HEK293 (cell line): ENCODE measurements around the gene RUNX1.

Source experiments
- CTCF ChIA-PET: fragments of 350-600 bp; formaldehyde crosslinking; extraction: SDS; loops from one replicate; lab custom pipeline; 2021; ENCODE audit warnings: antibody characterized with exemption; lab: Yijun Ruan, JAX
- POLR2A ChIA-PET: fragments of 300-600 bp; formaldehyde crosslinking; extraction: SDS; loops from one replicate; lab custom pipeline; 2020; ENCODE audit warnings: antibody characterized with exemption, inconsistent platforms; lab: Yijun Ruan, JAX
- H3K27ac ChIP-seq: fragments of 200-500 bp; sonication (Bioruptor generic); 2 replicates; pipeline ENCODE4 v1.5.1; 2014; ENCODE audit warnings: low read depth, low read length, control low read depth, inconsistent platforms; ENCODE audit errors: extremely low read depth
- H3K36me3 ChIP-seq, 2 experiments: fragments of 200-500 bp in 1 of 2; sonication (Bioruptor generic) in 1 of 2; 1 replicate in 1 of 2; 2 replicates in 1 of 2; pipeline ENCODE4 v1.5.1; 2014 to 2017; ENCODE audit warnings: inconsistent platforms in 2 of 2, low read length in 2 of 2; ENCODE audit not compliant: control insufficient read depth in 2 of 2, insufficient read depth in 1 of 2
- H3K4me1 ChIP-seq: fragments of 200-500 bp; sonication (Bioruptor generic); 2 replicates; pipeline ENCODE4 v1.5.1; 2014; ENCODE audit warnings: mild to moderate bottlenecking, low read length, inconsistent platforms; ENCODE audit not compliant: control insufficient read depth, insufficient read depth
- H3K4me3 ChIP-seq: 2 replicates; pipeline ENCODE4 v1.5.1; 2011; ENCODE audit warnings: low read depth, mild to moderate bottlenecking, control low read depth, low read length, moderate library complexity
- H3K9me3 ChIP-seq: fragments of 200-500 bp; sonication (Bioruptor generic); 2 replicates; pipeline ENCODE4 v1.5.1; 2014; ENCODE audit warnings: low read depth, low read length, inconsistent platforms; ENCODE audit not compliant: control insufficient read depth, insufficient read depth
- AEBP2 ChIP-seq: fragments of 450-650 bp; formaldehyde crosslinking; IDR thresholded peaks from 2 replicates; pipeline ENCODE4 v1.5.1; 2016; ENCODE audit warnings: missing biosample characterization, missing genetic modification characterization, borderline replicate concordance
- BCL6B ChIP-seq: fragments of 450-650 bp; formaldehyde crosslinking; IDR thresholded peaks from 2 replicates; pipeline ENCODE4 v1.5.1; 2017; ENCODE audit warnings: missing biosample characterization, missing genetic modification characterization
- MEIS1 ChIP-seq: sonication (generic); formaldehyde crosslinking; IDR thresholded peaks from 2 replicates; pipeline ENCODE4 v1.8.1; 2022; ENCODE audit warnings: missing genetic modification reagents, mild to moderate bottlenecking, borderline replicate concordance
- OSR2 ChIP-seq: fragments of 450-650 bp; formaldehyde crosslinking; IDR thresholded peaks from 2 replicates; pipeline ENCODE4 v1.5.1; 2016; ENCODE audit warnings: missing biosample characterization, missing genetic modification characterization
- SCRT2 ChIP-seq: fragments of 450-650 bp; formaldehyde crosslinking; IDR thresholded peaks from 2 replicates; pipeline ENCODE4 v1.5.1; 2016; ENCODE audit warnings: missing biosample characterization, missing genetic modification characterization
- SP7 ChIP-seq: fragments of 450-650 bp; formaldehyde crosslinking; IDR thresholded peaks from 2 replicates; pipeline ENCODE4 v1.5.1; 2016; ENCODE audit warnings: missing biosample characterization, missing genetic modification characterization
- TSHZ1 ChIP-seq: fragments of 450-650 bp; formaldehyde crosslinking; IDR thresholded peaks from 2 replicates; pipeline ENCODE4 v1.5.1; 2016; ENCODE audit warnings: missing biosample characterization, missing genetic modification characterization, borderline replicate concordance
- ZBTB21 ChIP-seq: fragments of 450-650 bp; formaldehyde crosslinking; IDR thresholded peaks from 2 replicates; pipeline ENCODE4 v1.5.1; 2017; ENCODE audit warnings: missing biosample characterization, missing genetic modification characterization
- ZBTB49 ChIP-seq: fragments of 450-650 bp; formaldehyde crosslinking; IDR thresholded peaks from 2 replicates; pipeline ENCODE4 v1.5.1; 2016; ENCODE audit warnings: missing biosample characterization, missing genetic modification characterization, low read depth
- ZFP37 ChIP-seq: fragments of 450-650 bp; formaldehyde crosslinking; IDR thresholded peaks from 2 replicates; pipeline ENCODE4 v1.5.1; 2016; ENCODE audit warnings: missing biosample characterization, missing genetic modification characterization
- ZFP69B ChIP-seq: fragments of 450-650 bp; formaldehyde crosslinking; IDR thresholded peaks from 2 replicates; pipeline ENCODE4 v1.5.1; 2016; ENCODE audit warnings: missing biosample characterization, missing genetic modification characterization
- ZNF2 ChIP-seq: fragments of 450-650 bp; formaldehyde crosslinking; IDR thresholded peaks from 2 replicates; pipeline ENCODE4 v1.5.1; 2016; ENCODE audit warnings: missing biosample characterization, missing genetic modification characterization
- ZNF24 ChIP-seq: fragments of 450-650 bp; formaldehyde crosslinking; IDR thresholded peaks from 2 replicates; pipeline ENCODE4 v1.5.1; 2016; ENCODE audit warnings: missing biosample characterization, missing genetic modification characterization
- ZNF37A ChIP-seq: fragments of 450-650 bp; IDR thresholded peaks from 2 replicates; pipeline ENCODE4 v1.5.1; 2018; ENCODE audit warnings: missing biosample characterization, missing genetic modification characterization
- ZNF394 ChIP-seq: fragments of 450-650 bp; formaldehyde crosslinking; IDR thresholded peaks from 2 replicates; pipeline ENCODE4 v1.5.1; 2016; ENCODE audit warnings: missing biosample characterization, missing genetic modification characterization, mild to moderate bottlenecking, moderate library complexity, borderline replicate concordance
- ZNF398 ChIP-seq: fragments of 450-650 bp; formaldehyde crosslinking; IDR thresholded peaks from 2 replicates; pipeline ENCODE4 v1.5.1; 2017; ENCODE audit warnings: missing biosample characterization, missing genetic modification characterization
- ZNF514 ChIP-seq: fragments of 450-650 bp; formaldehyde crosslinking; IDR thresholded peaks from 2 replicates; pipeline ENCODE4 v1.5.1; 2016; ENCODE audit warnings: missing biosample characterization, missing genetic modification characterization
- ZNF529 ChIP-seq: fragments of 450-650 bp; formaldehyde crosslinking; IDR thresholded peaks from 2 replicates; pipeline ENCODE4 v1.5.1; 2017; ENCODE audit warnings: missing genetic modification characterization, missing biosample characterization; ENCODE audit not compliant: insufficient replicate concordance
- ZNF548 ChIP-seq: fragments of 450-650 bp; formaldehyde crosslinking; IDR thresholded peaks from 2 replicates; pipeline ENCODE4 v1.5.1; 2016; ENCODE audit warnings: missing biosample characterization, missing genetic modification characterization
- ZNF624 ChIP-seq: fragments of 450-650 bp; formaldehyde crosslinking; IDR thresholded peaks from 2 replicates; pipeline ENCODE4 v1.5.1; 2017; ENCODE audit warnings: missing biosample characterization, missing genetic modification characterization
- ZNF692 ChIP-seq: fragments of 450-650 bp; formaldehyde crosslinking; IDR thresholded peaks from 2 replicates; pipeline ENCODE4 v1.5.1; 2016; ENCODE audit warnings: missing biosample characterization, missing genetic modification characterization
- ZNF707 ChIP-seq: fragments of 450-650 bp; formaldehyde crosslinking; IDR thresholded peaks from 2 replicates; pipeline ENCODE4 v1.5.1; 2016; ENCODE audit warnings: missing biosample characterization, missing genetic modification characterization
- ZNF843 ChIP-seq: fragments of 450-650 bp; formaldehyde crosslinking; IDR thresholded peaks from 2 replicates; pipeline ENCODE4 v1.5.1; 2016; ENCODE audit warnings: missing biosample characterization, missing genetic modification characterization

Gene RUNX1

GRCh38 chr21:34914239-34914638 lies 134.9 kb downstream of the RUNX1 start:
- TF ChIP-seq SP7: no peak
- no peak for TF ChIP-seq SCRT2 (tag by site-specific recombination)
- no peak for TF ChIP-seq ZNF398 (tag by site-specific recombination)
- no peak for TF ChIP-seq ZNF843
- TF ChIP-seq ZNF2: no peak
- TF ChIP-seq ZFP37 (tag by site-specific recombination): no peak
- no peak for TF ChIP-seq ZNF624 (tag by site-specific recombination)
- TF ChIP-seq, all 188 proteins: peak for 0
- Histone ChIP-seq H3K36me3 (no peaks in the 10 kb centered on the region), H3K4me1 (no peaks in the 10 kb centered on the region), H3K4me3 (no peak overlapping the region), H3K27ac (no peak overlapping the region), H3K9me3 (no peaks in the 10 kb centered on the region)
- POLR2A ChIA-PET: no interaction called here
- CTCF ChIA-PET: interaction anchor here (1.4 kb wide), 2 partner anchors 22 to 169 kb away, joined by 3 read pairs; no protein-coding TSS in a partner anchor

- POLR2A ChIA-PET: no interaction called here
- TF ChIP-seq ZFP69B (tag by site-specific recombination) (no peak), ZNF548 (tag by site-specific recombination) (no peak), SCRT2 (tag by site-specific recombination) (no peak), OSR2 (tag by site-specific recombination) (no peak), ZNF514 (tag by site-specific recombination) (no peak), ZBTB21 (tag by site-specific recombination) (no peak), ZBTB49 (tag by site-specific recombination) (no peak), ZNF529 (tag by site-specific recombination) (no peak), ZNF2 (no peak), ZNF24 (tag by site-specific recombination) (no peak), ZNF394 (no peak), ZNF707 (tag by site-specific recombination) (no peak), AEBP2 (tag by site-specific recombination) (no peak), ZNF37A (tag by site-specific recombination) (no peak), ZNF692 (tag by site-specific recombination) (no peak), MEIS1 (CRISPR knock-in tag) (no peak), TSHZ1 (no peak), BCL6B (tag by site-specific recombination) (no peak)
- TF ChIP-seq, all 188 proteins: peak for 0
- no peak overlapping the region for H3K27ac ChIP-seq
- H3K9me3 ChIP-seq: no peaks in the 10 kb centered on the region
- H3K4me1 ChIP-seq: no peaks in the 10 kb centered on the region
- H3K4me3 ChIP-seq: no peak overlapping the region
- H3K36me3 ChIP-seq: no peaks in the 10 kb centered on the region
- CTCF ChIA-PET: interaction anchor here (1.4 kb wide), 2 partner anchors 22 to 168 kb away, joined by 3 read pairs; no protein-coding TSS in a partner anchor
Observed at GRCh38 chr21:34913811-34914210, 135.3 kb downstream of the RUNX1 start.
